ENCODE results near the gene MED10. TPM values are rescaled to one million over a fixed set of nuclear protein-coding genes. Genes with fewer than 3 reads are reported as not detected.
A peak's percentile ranks its signal among the peaks of the same experiment; 100 is the strongest.

Gene MED10
- total and polyA plus RNA-seq, 7 donors, result 29.2 to 67.6 (median 38.4) TPM

- Histone ChIP-seq H3K4me1 (peaks cover 0 to 21% (median 19%) of the 10 kb centered on the region in 4 donors), H3K27ac (peak overlapping the region in 3 of 4 donors; percentile 90 to 94 (median 93)), H3K36me3 (peaks cover 16 to 49% (median 35%) of the 10 kb centered on the region in 4 donors), H3K27me3 (no peaks in the 10 kb centered on the region), H3K4me3 (peak overlapping the region; percentile 92 to 96 (median 94)), H3K9me3 (no peaks in the 10 kb centered on the region)
- 81 to 91% methylated on average over 11 of the region's 11 CpGs for WGBS, 2 donors
- no peak for TF ChIP-seq POLR2A (IDR thresholded peaks at IDR 0.05)
- no peak for TF ChIP-seq EP300 (IDR thresholded peaks at IDR 0.05)
- TF ChIP-seq POLR2AphosphoS5 (IDR thresholded peaks at IDR 0.05), result no peak
- no peak for TF ChIP-seq CTCF (IDR thresholded peaks at IDR 0.05)
- intact Hi-C loops (cut with DNase I), result loop anchor here (5.0 to 10.0 kb wide), 4 partner anchors 40 to 952 kb away; partner anchors contain the start of gene ICE1
- no peak for DNase-seq
These were observed 1.3 kb downstream of the MED10 start for GRCh38 chr5:6376974-6377520.

GRCh38 chr5:6373081-6373846, 5.1 kb downstream of the MED10 start:
- intact Hi-C loops (cut with DNase I), result loop anchor here (10.0 kb wide), 2 partner anchors 372 to 948 kb away; partner anchors contain the start of gene ICE1
- peaks cover 29 to 87% (median 58%) of the 10 kb centered on the region in 4 donors for H3K36me3 ChIP-seq
- DNase-seq, result no peak
- no peaks in the 10 kb centered on the region for H3K9me3 ChIP-seq
- H3K27ac ChIP-seq, result no peak overlapping the region
- no peak overlapping the region for H3K4me3 ChIP-seq
- WGBS, 2 donors, result 94 to 95% methylated on average over 17 of the region's 17 CpGs
- H3K4me1 ChIP-seq, result peaks cover 0 to 14% (median 13%) of the 10 kb centered on the region in 4 donors
- no peaks in the 10 kb centered on the region for H3K27me3 ChIP-seq
- TF ChIP-seq POLR2A (IDR thresholded peaks at IDR 0.05), result no peak

- Histone ChIP-seq H3K4me3 (no peak overlapping the region), H3K27me3 (no peaks in the 10 kb centered on the region), H3K27ac (no peak overlapping the region), H3K9me3 (no peaks in the 10 kb centered on the region), H3K36me3 (peaks cover 29 to 95% (median 58%) of the 10 kb centered on the region in 4 donors), H3K4me1 (peaks cover 0 to 10% (median 9%) of the 10 kb centered on the region in 4 donors)
- TF ChIP-seq CTCF (IDR thresholded peaks at IDR 0.05) (no peak), EP300 (IDR thresholded peaks at IDR 0.05) (no peak), POLR2AphosphoS5 (IDR thresholded peaks at IDR 0.05) (no peak), POLR2A (IDR thresholded peaks at IDR 0.05) (no peak)
- no peak for DNase-seq
- intact Hi-C loops (cut with DNase I), result loop anchor here (10.0 kb wide), 2 partner anchors 372 to 948 kb away; partner anchors contain the start of gene ICE1
- WGBS, 2 donors, result 88 to 90% methylated on average over 23 of the region's 23 CpGs
These were observed 5.9 kb downstream of the MED10 start for GRCh38 chr5:6372251-6373080.

GRCh38 chr5:6371079-6371810, 7.1 kb downstream of the MED10 start:
- WGBS, 2 donors, result 96 to 97% methylated on average over 19 of the region's 19 CpGs
- Histone ChIP-seq H3K36me3 (peaks cover 29 to 100% (median 56%) of the 10 kb centered on the region in 4 donors), H3K27ac (no peak overlapping the region), H3K4me3 (no peak overlapping the region), H3K9me3 (no peaks in the 10 kb centered on the region), H3K27me3 (no peaks in the 10 kb centered on the region), H3K4me1 (no peaks in the 10 kb centered on the region)
- no peak for DNase-seq
- TF ChIP-seq EP300 (IDR thresholded peaks at IDR 0.05) (no peak), POLR2AphosphoS5 (IDR thresholded peaks at IDR 0.05) (no peak), POLR2A (IDR thresholded peaks at IDR 0.05) (no peak), CTCF (IDR thresholded peaks at IDR 0.05) (no peak)
- intact Hi-C loops (cut with DNase I), result loop anchor here (10.0 kb wide), 2 partner anchors 374 to 946 kb away; partner anchors contain the start of gene ICE1
